NCI-H1048 (cell line): ENCODE measurements around the gene AJM1.

ENCODE experiments used
- DNase-seq: peaks from one replicate; lab custom pipeline; 2025; lab: John Stamatoyannopoulos, UW

The AJM1 gene

DNA sequence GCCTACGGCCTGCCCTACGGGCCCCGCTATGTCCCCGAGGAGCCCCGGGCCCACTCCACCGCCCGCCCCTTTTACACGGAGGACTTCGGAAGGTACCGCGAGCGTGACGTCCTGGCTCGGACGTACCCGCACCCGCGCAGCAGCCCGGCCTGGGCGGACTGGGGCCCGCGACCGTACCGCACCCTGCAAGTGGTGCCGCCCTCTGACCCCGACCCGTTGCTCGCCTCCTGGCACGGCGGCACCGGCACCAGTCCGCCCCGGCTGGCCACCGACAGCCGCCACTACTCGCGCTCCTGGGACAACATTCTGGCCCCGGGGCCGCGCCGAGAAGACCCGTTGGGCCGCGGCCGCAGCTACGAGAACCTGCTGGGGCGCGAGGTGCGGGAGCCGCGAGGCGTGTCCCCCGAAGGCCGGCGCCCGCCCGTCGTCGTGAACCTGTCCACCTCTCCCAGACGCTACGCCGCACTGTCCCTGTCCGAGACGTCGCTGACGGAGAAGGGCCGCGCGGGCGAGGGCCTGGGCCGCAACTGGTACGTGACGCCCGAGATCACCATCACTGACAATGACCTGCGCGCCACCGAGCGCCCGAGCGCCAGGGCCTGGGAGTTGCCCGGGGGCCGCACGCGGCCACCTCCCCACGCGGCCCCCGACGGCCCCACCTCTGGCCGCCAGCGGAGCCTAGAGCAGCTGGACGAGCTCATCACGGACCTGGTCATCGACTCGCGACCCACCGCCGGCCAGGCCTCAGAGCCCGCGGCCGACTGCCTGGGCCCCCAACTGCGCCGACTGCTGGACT is 3.4 kb downstream of the AJM1 start:
- DNase-seq = no peak

DNA sequence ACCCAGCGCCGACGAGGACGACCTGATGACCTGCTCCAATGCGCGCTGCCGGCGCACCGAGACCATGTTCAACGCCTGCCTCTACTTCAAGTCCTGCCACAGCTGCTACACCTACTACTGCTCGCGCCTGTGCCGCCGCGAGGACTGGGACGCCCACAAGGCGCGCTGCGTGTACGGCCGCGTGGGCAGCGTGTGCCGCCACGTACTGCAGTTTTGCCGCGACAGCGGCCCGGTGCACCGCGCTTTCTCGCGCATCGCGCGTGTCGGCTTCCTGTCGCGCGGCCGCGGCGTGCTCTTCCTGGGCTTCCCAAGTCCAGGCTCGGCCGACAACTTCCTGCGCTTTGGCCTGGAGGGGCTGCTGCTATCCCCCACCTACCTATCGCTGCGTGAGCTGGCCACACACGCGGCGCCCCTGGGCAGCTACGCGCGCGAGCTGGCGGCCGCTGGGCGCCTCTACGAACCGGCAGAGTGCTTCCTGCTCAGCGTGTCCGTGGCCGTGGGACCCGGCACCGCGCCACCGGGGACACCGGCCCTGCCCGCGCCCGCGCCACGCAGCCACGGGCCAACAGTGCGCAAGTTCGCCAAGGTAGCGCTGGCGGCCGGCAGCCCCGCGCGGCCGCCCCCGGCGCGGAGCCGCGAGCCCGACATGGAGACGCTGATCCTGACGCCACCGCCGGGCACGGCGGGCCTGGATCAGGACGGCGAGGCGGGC is 4.3 kb downstream of the AJM1 start:
- DNase-seq = no peak

DNA sequence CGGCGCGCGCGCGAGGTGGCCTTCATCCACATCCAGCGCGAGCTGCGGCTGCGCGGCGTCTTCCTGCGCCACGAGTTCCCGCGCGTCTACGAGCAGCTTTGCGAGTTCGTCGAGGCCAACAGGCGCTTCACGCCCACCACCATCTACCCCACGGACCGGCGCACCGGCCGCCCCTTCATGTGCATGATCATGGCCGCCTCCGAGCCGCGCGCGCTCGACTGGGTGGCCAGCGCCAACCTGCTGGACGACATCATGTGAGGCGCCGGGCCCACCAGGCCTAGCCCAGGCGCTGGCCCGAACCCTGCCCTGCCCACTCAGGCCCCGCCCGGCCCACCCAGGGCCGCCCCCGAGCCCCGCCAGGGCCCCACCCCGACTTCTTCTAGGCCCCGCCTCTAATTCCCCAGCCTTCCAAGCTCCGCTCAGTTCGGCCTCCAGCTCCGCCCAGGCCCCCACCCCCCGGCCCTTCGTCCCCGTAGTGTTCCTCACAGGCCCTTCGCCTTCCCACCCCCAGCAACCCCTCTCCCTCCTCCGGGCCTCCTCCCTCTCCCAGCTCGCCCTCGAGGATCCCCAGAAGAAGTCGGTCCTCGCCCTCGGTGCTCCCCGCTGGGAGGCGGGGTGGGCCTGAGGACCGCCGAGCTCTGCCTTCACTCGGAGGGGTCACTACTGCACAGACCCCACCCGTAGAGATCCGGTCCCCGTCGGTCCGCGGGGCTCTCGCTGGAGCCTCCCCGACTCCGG is 5.0 kb downstream of the AJM1 start:
- DNase-seq = peak; percentile 57

GRCh38 chr9:136847826-136848392 is 5.6 kb downstream of the AJM1 start:
- DNase-seq = peak; percentile 41

GRCh38 chr9:136848393-136849037 is 6.2 kb downstream of the AJM1 start:
- DNase-seq = no peak

DNA sequence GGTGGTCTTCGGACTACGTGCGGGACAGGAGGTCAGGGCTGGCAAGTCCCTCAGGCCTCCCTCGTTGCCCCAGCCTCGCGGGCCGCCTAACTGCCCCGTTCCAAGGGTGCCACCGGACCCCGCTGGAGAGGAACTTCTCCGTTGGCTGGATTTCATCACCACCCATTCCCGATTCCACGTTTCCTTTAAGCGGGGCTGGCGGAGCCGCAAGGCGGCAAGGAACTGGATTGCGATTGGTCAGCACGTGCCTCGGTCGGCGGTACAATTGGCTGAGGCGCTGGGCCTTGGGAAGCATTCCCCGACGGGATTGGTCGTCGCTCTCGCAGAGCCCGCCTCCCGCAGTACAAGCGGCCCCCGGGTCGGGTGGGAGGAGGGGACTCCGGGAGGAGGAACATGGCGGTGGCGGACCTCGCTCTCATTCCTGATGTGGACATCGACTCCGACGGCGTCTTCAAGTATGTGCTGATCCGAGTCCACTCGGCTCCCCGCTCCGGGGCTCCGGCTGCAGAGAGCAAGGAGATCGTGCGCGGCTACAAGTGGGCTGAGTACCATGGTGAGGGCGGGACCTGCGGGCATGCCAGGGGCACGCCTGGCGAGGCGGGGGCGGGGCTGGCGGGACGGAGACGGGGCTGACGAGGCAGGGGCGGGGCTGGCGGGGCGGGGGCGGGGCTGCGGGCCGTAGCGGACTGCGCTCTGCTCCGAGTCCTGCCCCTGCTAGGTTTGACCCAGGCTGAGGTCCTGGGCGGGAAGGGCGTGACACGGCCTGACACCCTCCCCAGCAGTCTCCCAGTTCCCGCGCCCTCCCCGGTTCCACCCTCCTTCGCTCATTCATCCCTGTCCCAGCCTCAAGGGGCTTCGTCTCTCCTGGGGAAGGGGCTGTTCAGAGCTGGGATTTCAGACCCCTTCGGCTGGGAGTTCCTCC is 7.0 kb downstream of the AJM1 start, which contains the start of gene PHPT1:
PHPT1 (plus strand) TSS at position 372 of the 922 bp plus-strand sequence; CDS start at position 394, 22 bp downstream.
- peak; percentile 98 for DNase-seq

- no peak for DNase-seq
Measured at GRCh38 chr9:136849960-136850865, 7.9 kb downstream of the AJM1 start.

DNA sequence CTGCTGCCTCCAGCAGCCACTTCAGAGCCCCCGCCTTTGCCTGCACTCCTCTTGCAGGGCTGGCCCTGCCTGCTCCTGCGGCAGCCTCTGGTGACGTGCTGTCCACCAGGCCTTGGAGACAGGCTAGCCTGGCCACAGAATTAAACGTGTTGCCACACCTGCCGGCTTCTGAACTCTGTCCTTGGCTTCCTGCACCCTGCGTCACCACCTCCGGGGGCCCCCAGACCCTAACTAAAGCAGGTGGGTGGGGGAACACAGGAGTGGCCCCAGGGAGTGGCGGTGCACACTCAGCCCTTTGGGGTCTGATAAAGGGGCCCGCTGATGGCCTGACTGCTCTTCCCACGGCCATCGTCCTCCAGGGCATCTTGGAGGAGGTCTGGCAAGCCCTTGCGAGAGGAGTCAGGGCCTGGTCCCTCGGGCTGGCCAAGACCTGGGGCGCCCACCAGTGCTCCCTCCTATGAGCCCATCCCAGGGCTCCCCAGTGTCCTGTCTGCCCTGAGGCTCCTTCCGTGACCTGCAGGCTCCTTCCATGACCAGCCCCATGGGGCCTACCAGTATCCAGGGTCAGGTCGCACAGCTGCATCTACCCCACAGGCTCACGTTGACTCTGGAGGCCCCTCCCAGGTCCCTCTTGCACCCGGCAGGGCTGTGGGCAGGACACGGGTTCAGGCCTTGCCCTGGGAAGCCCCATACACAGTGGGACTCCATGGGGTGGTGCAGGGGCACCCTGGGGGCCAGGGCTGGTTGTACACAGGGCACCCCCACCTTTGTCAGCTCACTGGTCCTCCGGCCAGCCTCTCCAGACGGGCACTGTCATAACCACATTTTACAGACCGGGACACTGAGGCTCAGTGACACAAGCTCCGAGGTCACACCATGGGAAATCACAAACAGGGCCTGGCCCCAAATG is 8.8 kb downstream of the AJM1 start:
- no peak for DNase-seq

- no peak for DNase-seq
Measured at GRCh38 chr9:136851941-136852663, 9.8 kb downstream of the AJM1 start, which contains the start of gene MAMDC4. Gene MAMDC4, plus strand, starts transcription at chr9:136852346. Its CDS starts 71 bp downstream, at chr9:136852417.

GRCh38 chr9:136852664-136853595 is 10.7 kb downstream of the AJM1 start:
- no peak for DNase-seq

DNA sequence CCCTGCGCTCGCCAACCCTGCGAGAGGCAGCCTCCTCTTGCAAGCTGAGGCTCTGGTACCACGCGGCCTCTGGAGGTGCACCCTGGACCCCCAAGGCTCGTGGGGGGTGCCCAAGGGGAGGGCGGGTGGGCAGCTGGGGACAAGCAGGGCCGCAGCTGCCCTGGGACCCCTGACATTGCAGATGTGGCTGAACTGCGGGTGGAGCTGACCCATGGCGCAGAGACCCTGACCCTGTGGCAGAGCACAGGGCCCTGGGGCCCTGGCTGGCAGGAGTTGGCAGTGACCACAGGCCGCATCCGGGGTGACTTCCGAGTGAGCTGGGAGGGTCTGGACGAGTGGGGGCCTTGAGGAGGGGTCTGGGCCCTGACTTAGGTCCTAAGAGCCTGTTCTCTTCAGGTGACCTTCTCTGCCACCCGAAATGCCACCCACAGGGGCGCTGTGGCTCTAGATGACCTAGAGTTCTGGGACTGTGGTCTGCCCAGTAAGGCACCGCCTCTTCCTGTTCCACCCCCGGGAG is 11.4 kb downstream of the AJM1 start:
- DNase-seq = no peak

- DNase-seq = no peak
Measured at GRCh38 chr9:136854113-136854841, 12.0 kb downstream of the AJM1 start.

DNA sequence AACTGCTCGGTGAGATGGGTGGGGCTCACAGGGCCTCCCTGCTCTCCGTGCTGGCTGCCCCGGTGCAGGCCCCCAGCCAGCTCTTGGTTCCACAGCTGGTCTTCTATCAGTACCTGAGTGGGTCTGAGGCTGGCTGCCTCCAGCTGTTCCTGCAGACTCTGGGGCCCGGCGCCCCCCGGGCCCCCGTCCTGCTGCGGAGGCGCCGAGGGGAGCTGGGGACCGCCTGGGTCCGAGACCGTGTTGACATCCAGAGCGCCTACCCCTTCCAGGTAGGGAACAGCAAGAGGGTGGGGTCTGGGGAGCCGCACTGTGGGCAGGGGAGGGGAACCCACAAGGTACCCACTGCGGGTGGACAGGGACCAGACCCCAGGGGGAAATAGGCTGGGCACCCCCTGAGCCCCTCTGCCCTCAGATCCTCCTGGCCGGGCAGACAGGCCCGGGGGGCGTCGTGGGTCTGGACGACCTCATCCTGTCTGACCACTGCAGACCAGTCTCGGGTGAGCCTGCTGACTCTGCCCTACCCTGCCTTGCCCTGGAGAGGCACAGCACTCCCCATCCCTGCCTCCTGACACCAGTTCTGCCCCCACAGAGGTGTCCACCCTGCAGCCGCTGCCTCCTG is 12.7 kb downstream of the AJM1 start:
- no peak for DNase-seq

GRCh38 chr9:136855461-136856078 is 13.3 kb downstream of the AJM1 start:
- no peak for DNase-seq

DNA sequence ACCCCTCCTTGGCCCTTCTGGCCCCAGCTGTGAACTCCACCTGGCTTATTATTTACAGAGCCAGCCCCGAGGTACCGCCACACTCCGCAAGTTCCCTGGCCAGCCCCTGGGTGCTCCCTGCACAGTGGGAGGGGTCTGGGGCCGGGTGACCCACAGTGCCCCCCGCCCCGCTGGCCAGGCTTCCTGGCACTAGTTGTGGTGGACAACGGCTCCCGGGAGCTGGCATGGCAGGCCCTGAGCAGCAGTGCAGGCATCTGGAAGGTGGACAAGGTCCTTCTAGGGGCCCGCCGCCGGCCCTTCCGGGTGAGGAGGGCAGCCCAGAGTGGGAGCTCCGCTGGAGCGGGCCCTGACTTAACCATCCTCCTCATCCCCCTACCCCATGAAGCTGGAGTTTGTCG is 13.8 kb downstream of the AJM1 start:
- no peak for DNase-seq
